C1 segment of cervical spinal cord (tissue), 14 donors: ENCODE measurements around the gene ITPK1.

Source experiments
- DNase-seq, 14 donors: peaks; one replicate each; lab custom pipeline; 2025; lab: John Stamatoyannopoulos, UW

The ITPK1 gene

DNA sequence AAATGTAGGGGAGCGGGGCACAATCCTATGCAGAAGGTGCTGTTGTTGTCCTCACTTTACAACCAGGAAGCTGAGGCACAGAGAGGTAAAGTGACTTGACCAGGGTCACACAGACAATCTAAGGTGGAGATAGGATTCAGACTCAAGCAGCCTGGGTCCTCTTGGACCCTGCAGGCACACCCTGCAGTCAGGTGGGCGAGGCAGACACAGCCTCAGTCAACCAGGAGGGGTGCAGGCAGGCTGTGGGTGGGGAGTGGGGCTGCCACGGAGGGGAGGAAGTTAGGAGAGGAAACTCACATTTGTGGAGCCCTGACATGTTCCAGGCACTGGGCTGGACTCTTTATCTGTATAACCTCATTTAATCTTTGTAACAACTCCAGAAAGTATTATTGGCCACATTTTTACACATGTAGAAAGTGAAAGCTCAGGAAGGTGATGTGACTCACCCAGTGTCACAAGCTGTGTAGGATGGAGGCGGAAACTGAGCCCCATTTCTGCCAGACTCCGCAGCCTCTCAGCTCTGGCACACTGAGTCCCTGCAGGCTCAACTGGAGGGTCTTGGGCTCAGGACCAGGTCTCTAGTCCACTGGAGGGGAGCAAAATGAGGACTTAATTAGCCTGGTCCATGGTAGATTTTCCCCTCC lies 217.7 kb downstream of the ITPK1 start:
- no peak for DNase-seq

DNA sequence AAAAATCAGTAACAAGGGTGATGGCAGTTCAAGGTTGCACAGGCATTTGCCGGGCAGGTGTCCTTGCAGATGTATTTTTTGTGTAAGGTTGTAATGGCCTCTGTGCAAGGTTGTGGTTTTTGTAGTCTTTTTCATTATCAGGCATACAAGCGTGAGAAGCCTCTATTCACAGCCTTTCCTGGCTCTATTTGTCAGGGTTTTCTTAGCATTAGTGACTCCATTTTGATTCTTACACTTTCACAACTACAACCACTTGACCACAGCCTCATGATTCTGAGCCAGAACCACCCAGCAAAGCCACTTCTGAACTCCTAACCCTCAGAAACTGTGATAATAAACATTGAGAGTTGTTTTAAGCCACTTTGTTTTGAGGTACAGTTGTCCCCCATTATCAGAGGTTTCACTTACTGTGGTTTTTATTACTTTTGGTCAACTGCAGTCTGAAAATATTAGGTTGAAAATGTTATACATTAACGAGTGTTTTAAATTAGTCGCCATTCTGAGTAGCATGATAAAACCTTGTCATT lies 220.3 kb downstream of the ITPK1 start:
- DNase-seq, result no peak

DNA sequence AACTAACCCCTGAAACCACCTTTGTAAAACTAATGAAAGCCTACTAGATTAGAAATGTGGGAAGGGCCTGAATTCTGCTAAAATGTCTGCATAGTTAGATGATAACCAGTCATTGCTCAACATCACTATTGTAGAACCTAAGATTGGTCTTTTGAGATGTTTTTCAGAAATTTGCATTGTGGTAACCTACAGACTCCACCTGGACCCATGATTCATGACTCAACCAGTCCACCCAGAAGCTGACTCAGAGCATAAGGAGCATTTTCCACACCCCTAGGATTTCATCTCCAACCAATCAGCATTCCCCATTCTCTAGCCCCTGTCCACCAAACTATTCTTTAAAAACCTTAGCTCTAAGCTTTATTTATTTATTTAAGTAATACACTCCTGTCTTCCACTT lies 223.1 kb downstream of the ITPK1 start:
- no peak for DNase-seq

DNA sequence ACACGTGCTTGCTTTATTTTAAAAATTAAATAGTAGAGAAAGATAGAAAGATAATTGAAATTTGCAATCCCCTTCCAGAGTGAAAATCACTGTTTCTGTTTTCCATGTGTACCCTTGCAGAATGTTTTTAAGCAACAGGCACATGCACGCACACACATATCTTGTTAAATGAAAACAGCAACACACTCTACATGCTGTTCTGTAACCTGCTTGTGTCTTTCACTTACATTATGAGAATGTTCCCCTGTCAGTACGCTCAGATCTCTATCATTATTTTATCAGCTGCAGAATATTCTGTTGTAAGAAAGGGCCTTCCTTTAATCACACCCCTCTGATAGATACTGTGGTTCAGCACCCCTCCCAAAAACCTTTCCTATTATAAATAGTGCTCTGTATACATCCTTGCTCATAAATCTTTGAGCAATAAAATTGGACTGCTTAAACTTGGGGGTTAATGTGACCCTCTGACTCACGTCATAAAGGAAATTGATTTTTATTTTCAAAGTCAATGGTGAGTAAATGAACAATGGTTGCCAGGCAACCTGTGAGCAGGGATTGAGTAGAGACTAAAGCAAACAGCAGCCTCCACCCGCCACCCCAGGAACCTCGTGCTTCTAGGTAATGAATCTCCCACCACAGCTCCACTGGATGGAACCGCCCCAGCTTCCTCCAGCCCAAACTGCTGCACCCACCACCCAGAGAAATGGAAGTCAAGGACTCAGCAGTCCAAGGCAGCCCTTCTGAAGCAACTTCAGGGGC lies 224.7 kb downstream of the ITPK1 start:
- no peak for DNase-seq

DNA sequence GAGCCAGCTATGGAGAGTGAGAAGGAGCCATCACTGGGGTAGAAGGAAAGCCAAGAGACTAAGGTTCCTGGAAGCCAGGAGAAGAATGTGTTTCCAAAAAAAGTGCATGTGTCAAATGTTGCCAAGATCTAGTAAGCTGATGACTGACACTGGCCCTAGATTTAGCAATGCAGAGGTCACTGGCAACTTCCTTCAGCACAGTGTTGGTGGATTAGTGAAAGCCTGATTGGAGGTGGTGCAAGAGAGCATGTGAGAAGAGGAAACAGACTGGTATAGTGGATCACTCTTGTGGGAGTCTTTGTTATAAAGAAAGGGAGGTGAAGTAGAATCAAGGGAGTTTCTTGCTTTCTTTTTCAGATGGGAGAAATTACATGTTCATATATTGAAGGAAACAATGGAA lies 226.8 kb downstream of the ITPK1 start:
- DNase-seq, result no peak

DNA sequence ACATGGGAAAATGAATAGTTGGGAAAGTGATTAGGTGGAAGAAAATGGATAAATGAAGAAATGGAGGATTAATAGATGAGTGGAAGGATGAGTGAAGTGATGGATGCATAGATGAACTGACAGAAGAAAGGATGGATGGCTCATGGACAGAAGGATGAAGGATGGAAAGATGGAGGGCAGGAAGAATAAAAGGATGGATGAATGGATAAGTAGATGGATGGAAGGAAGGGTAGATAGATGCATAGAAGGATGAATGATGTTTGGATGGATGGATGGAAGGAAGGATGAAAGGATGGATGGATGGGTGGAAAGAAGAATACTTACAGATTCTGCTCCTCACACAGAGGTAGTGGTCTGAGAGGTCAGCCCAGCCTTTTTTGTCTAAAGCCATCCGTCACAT lies 228.6 kb downstream of the ITPK1 start:
- DNase-seq, result no peak
